ENCODE results near the gene CEP55. TPM values are rescaled to one million over a fixed set of nuclear protein-coding genes. Genes with fewer than 3 reads are reported as not detected.

CEP55 gene
- total and polyA plus RNA-seq, 9 of the 15 experiments (the other 6 are each of a cell fraction or from before 2014, with no cell fraction given), result 4.4 to 32.5 (median 18.1) TPM

- no peaks in the 10 kb centered on the region for H3K4me1 ChIP-seq (replicated peaks in 1 of 2; ENCODE audit: control insufficient read depth in 2 of 2, insufficient read depth in 2 of 2, low read length in 2 of 2)
- H3K4me2 ChIP-seq (ENCODE audit: insufficient read depth, low read length), result no peak overlapping the region
- ATAC-seq, result no peak
- no peak overlapping the region for H3K4me3 ChIP-seq
- no TSS peak for BruUV-seq (replicated peaks)
- H3K9me1 ChIP-seq (ENCODE audit: control insufficient read depth, insufficient read depth, low read length), result no peaks in the 10 kb centered on the region
- no peaks in the 10 kb centered on the region for H3K36me3 ChIP-seq (ENCODE audit: control insufficient read depth, insufficient read depth, low read length)
- ChIA-PET CTCF (ENCODE audit: low intra/inter-chr PET ratio) (no interaction called here), POLR2A (no interaction called here)
- H3K27ac ChIP-seq (ENCODE audit: extremely low read depth, low read depth, low read length), result no peak overlapping the region
- H2AFZ ChIP-seq (ENCODE audit: low read depth, low read length), result no peak overlapping the region
- no peaks in the 10 kb centered on the region for H3K79me2 ChIP-seq (ENCODE audit: control insufficient read depth, insufficient read depth, low read length)
- 4% methylated on average over 2 of the region's 2 CpGs for WGBS (ENCODE audit: insufficient coverage, low coverage, missing lambda C conversion rate)
- no peaks in the 10 kb centered on the region for H4K20me1 ChIP-seq (replicated peaks; ENCODE audit: control insufficient read depth, insufficient read depth, low read length)
- no peak for FAIRE-seq
- peaks cover 0 to 5% of the 10 kb centered on the region in 2 experiments; a peak in 2 of 5 replicates for H3K27me3 ChIP-seq (ENCODE audit: control insufficient read depth in 2 of 2, insufficient read depth in 2 of 2, low read length in 2 of 2)
- H3K9me3 ChIP-seq (replicated peaks; ENCODE audit: control insufficient read depth, insufficient read depth, low read depth, low read length), result no peaks in the 10 kb centered on the region
- in situ Hi-C loops (cut with MboI) (no loop called here), intact Hi-C loops (cut with micrococcal nuclease) (no loop called here)
- no peak overlapping the region for H3K9ac ChIP-seq (ENCODE audit: insufficient read depth in 1 of 2, low read depth in 2 of 2, low read length in 2 of 2)
- TF ChIP-seq ELF4 (CRISPR knock-in tag; IDR thresholded peaks at IDR 0.05) (no peak), CBX3 (IDR thresholded peaks at IDR 0.05; ENCODE audit: borderline replicate concordance in 1 of 2, low read length in 2 of 2) (no peak), HMG20B (CRISPR knock-in tag; IDR thresholded peaks at IDR 0.05) (no peak), NR2F6 (CRISPR knock-in tag; IDR thresholded peaks at IDR 0.05) (no peak)
- DNase-seq (ENCODE audit: extremely low read depth in 1 of 4, low spot score in 3 of 4), result no peak
These were observed 21.2 kb upstream of the CEP55 start for GRCh38 chr10:93475227-93475626.

DNA sequence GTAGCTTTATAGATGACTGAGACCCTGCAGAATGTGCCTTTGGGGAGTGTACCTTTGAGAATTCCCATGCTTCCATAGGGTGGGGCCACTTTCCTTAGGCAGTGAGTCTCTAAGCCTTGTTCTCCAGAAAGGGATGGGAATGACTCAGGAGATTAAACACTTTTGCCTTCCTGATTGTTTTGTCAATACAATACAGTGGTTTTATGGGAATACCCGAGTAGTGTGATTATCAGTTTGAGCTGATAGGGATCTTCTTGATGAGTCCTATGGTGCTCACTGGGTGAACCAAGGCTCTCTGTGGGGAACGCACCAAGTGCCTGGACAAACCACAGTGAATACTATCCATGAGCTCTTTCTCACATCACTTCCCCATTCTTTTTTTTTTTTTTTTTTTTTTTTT, 20.5 kb upstream of the CEP55 start:
- peaks cover 0 to 5% of the 10 kb centered on the region in 2 experiments; a peak in 2 of 5 replicates for H3K27me3 ChIP-seq (ENCODE audit: control insufficient read depth in 2 of 2, insufficient read depth in 2 of 2, low read length in 2 of 2)
- POLR2A ChIA-PET, result no interaction called here
- H3K9ac ChIP-seq (ENCODE audit: insufficient read depth in 1 of 2, low read depth in 2 of 2, low read length in 2 of 2), result no peak overlapping the region
- H3K27ac ChIP-seq (ENCODE audit: extremely low read depth, low read depth, low read length), result no peak overlapping the region
- in situ Hi-C loops (cut with MboI) (no loop called here), intact Hi-C loops (cut with micrococcal nuclease) (no loop called here)
- CTCF ChIA-PET (ENCODE audit: low intra/inter-chr PET ratio), result no interaction called here
- H3K79me2 ChIP-seq (ENCODE audit: control insufficient read depth, insufficient read depth, low read length), result no peaks in the 10 kb centered on the region
- H3K4me1 ChIP-seq (replicated peaks in 1 of 2; ENCODE audit: control insufficient read depth in 2 of 2, insufficient read depth in 2 of 2, low read length in 2 of 2), result no peaks in the 10 kb centered on the region
- H2AFZ ChIP-seq (ENCODE audit: low read depth, low read length), result no peak overlapping the region
- 0% methylated on average over 1 of the region's 2 CpGs for WGBS (ENCODE audit: insufficient coverage, low coverage, missing lambda C conversion rate)
- DNase-seq (ENCODE audit: extremely low read depth in 1 of 4, low spot score in 3 of 4) (no peak), ATAC-seq (no peak), FAIRE-seq (no peak)
- no peaks in the 10 kb centered on the region for H4K20me1 ChIP-seq (replicated peaks; ENCODE audit: control insufficient read depth, insufficient read depth, low read length)
- H3K4me2 ChIP-seq (ENCODE audit: insufficient read depth, low read length), result no peak overlapping the region
- H3K9me1 ChIP-seq (ENCODE audit: control insufficient read depth, insufficient read depth, low read length), result no peaks in the 10 kb centered on the region
- H3K9me3 ChIP-seq (replicated peaks; ENCODE audit: control insufficient read depth, insufficient read depth, low read depth, low read length), result no peaks in the 10 kb centered on the region
- no TSS peak for BruUV-seq (replicated peaks)
- no peak overlapping the region for H3K4me3 ChIP-seq
- H3K36me3 ChIP-seq (ENCODE audit: control insufficient read depth, insufficient read depth, low read length), result no peaks in the 10 kb centered on the region
- TF ChIP-seq PRPF4 (IDR thresholded peaks at IDR 0.05; ENCODE audit: insufficient read depth, low read depth, low read length, poor library complexity, severe bottlenecking), result no peak
- TF ChIP-seq ARNT (IDR thresholded peaks at IDR 0.05), result no peak
- TF ChIP-seq, protein P1, sequence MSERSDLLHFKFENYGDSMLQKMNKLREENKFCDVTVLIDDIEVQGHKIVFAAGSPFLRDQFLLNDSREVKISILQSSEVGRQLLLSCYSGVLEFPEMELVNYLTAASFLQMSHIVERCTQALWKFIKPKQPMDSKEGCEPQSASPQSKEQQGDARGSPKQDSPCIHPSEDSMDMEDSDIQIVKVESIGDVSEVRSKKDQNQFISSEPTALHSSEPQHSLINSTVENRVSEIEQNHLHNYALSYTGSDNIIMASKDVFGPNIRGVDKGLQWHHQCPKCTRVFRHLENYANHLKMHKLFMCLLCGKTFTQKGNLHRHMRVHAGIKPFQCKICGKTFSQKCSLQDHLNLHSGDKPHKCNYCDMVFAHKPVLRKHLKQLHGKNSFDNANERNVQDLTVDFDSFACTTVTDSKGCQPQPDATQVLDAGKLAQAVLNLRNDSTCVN (CRISPR knock-in tag; IDR thresholded peaks at IDR 0.05), result no peak
- TF ChIP-seq, protein P2, sequence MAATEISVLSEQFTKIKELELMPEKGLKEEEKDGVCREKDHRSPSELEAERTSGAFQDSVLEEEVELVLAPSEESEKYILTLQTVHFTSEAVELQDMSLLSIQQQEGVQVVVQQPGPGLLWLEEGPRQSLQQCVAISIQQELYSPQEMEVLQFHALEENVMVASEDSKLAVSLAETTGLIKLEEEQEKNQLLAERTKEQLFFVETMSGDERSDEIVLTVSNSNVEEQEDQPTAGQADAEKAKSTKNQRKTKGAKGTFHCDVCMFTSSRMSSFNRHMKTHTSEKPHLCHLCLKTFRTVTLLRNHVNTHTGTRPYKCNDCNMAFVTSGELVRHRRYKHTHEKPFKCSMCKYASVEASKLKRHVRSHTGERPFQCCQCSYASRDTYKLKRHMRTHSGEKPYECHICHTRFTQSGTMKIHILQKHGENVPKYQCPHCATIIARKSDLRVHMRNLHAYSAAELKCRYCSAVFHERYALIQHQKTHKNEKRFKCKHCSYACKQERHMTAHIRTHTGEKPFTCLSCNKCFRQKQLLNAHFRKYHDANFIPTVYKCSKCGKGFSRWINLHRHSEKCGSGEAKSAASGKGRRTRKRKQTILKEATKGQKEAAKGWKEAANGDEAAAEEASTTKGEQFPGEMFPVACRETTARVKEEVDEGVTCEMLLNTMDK (IDR thresholded peaks at IDR 0.05; ENCODE audit: borderline replicate concordance, insufficient read depth, low read depth, low read length, poor library complexity, severe bottlenecking), result no peak
- TF ChIP-seq ZNF280A (IDR thresholded peaks at IDR 0.05; ENCODE audit: low read depth, partially characterized antibody), result no peak

Measured in K562 (cell line).